Measurements from ENCODE around the gene TBX1.

TBX1 gene

DNA sequence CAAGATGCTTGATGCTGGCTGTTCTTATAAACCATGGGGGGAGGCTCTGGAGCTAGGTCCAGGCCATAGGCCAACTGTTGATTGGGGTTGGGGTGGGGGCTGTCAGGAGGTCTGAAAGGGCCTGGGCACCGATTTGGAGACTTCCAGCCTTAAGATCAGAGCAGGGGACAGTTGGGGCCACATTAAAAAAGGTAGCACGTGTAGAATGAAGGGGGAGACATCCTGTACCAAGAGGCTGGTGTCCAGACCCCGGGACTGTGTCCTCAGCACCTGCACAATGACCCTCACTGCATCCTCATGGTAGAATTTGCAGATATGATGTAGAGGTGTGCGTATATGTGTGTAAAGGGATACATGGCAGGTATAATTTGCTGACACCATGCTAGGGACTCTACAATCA is 12.4 kb upstream of the TBX1 start:
- H3K9me3 ChIP-seq (ENCODE audit: severe bottlenecking), result no peaks in the 10 kb centered on the region
- no peak for DNase-seq
- no peaks in the 10 kb centered on the region for H3K27me3 ChIP-seq (ENCODE audit: insufficient read depth, low read depth, severe bottlenecking)
- H3K27ac ChIP-seq, result no peak overlapping the region
- TF ChIP-seq, protein P1, sequence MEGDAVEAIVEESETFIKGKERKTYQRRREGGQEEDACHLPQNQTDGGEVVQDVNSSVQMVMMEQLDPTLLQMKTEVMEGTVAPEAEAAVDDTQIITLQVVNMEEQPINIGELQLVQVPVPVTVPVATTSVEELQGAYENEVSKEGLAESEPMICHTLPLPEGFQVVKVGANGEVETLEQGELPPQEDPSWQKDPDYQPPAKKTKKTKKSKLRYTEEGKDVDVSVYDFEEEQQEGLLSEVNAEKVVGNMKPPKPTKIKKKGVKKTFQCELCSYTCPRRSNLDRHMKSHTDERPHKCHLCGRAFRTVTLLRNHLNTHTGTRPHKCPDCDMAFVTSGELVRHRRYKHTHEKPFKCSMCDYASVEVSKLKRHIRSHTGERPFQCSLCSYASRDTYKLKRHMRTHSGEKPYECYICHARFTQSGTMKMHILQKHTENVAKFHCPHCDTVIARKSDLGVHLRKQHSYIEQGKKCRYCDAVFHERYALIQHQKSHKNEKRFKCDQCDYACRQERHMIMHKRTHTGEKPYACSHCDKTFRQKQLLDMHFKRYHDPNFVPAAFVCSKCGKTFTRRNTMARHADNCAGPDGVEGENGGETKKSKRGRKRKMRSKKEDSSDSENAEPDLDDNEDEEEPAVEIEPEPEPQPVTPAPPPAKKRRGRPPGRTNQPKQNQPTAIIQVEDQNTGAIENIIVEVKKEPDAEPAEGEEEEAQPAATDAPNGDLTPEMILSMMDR (IDR thresholded peaks at IDR 0.05; ENCODE audit: low read depth, low read length), result no peak
- H3K4me3 ChIP-seq (ENCODE audit: low read depth, low read length), result no peak overlapping the region
- H3K36me3 ChIP-seq, result no peaks in the 10 kb centered on the region

DNA sequence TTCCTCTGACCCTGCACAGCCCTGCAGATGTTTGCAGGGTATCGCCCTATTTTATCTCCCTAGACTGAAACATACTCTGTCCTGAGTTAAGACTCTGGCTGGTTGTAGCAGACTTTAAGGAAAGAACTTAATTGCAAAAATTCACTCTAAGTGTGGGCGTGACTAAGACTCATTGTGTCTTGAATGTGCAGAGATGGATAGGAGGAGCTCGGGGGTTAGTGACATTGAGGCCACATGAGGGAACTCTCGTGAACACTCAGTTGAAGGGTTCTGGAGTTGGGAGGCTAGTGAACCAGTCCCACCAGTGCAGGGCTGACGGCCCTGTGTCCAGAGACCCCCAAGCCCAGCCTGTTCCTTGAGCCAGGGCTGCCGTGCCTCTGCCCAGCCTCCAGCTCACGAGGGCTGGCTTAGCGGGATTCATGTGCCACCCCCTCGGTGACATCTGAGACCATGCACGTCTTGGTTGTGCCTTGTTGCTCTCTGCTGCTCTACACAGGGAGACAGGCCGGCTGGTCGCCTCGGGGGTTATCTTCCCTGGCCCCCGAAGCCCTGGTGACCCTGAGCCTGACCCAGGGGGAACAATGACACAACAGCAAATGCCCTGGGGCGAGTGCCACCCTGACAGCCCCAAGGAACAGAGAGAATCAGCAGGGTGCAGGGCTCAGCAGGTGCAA is 11.4 kb upstream of the TBX1 start:
- TF ChIP-seq, protein P1 (IDR thresholded peaks at IDR 0.05; ENCODE audit: low read depth, low read length), result no peak
- Histone ChIP-seq H3K36me3 (no peaks in the 10 kb centered on the region), H3K4me3 (ENCODE audit: low read depth, low read length) (no peak overlapping the region), H3K27me3 (ENCODE audit: insufficient read depth, low read depth, severe bottlenecking) (no peaks in the 10 kb centered on the region), H3K9me3 (ENCODE audit: severe bottlenecking) (no peaks in the 10 kb centered on the region), H3K27ac (no peak overlapping the region)
- DNase-seq, result no peak

DNA sequence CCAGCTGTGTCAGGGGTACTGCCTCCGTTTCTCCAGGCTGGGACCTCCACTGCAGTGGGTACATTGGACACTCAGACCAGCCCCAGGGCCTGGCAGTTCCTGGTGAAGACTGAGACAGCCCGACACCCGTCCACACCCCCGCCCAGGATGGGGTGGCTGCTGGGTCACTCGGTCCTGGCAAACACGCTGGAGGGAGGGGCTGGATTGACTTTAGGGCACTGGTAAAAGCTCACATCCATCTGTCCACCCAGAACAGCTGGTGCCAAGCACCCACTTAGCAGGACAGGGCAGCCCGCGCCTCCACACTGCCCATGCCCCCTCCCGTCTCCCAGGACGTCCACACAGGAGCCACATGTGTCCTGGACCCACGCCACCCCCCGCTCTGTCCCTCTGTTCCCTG is 10.7 kb upstream of the TBX1 start:
- TF ChIP-seq, protein P1 (IDR thresholded peaks at IDR 0.05; ENCODE audit: low read depth, low read length), result no peak
- no peaks in the 10 kb centered on the region for H3K27me3 ChIP-seq (ENCODE audit: insufficient read depth, low read depth, severe bottlenecking)
- H3K9me3 ChIP-seq (ENCODE audit: severe bottlenecking), result no peaks in the 10 kb centered on the region
- no peak overlapping the region for H3K27ac ChIP-seq
- H3K36me3 ChIP-seq, result no peaks in the 10 kb centered on the region
- no peak for DNase-seq
- no peak overlapping the region for H3K4me3 ChIP-seq (ENCODE audit: low read depth, low read length)

DNA sequence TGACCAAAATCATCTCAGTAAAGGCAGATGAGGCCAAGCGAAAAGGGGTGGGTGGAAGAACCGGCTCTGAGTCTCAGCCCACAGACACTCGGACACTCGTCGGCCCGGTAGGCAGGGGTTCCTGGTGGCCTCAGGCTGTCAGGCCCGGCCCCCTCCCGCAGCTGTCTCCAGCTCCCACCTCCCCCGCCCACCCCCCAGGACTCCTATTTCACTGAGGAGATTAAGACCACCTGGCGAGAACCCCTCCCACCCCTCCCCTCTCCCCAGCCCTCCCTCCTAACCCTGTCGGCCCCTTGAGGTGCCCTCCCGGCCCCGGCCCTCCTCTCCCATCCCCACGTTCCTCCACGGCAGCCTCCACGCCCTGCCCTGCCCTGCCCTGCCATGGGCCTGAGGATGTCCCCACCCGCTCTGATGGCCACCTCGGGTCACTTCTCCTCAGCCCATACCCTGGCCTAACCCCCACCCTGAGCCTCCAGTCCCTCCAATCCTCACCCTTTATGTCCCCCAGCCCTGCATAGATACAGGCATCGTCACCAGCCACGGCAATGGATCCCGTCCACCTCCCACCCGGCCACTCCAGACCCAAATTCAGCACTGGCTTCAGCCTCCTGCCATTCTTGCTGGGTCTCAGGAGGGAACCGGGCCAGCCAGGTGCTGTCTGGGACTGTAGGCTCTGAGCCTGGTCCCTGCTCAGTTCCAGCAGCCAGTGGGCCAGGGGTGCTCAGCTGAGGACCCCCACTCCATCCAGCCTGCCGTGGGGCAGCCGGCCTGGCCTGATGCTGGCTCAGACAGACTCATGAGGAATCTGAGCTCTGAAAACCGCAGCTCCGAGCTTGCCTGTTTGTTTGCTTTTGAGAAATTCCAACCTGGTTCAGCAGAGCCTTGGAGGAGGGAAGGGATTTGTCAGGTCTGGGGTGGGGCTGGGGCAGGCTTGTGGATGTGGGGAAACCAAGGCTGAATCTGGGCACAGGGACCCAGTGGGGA is 9.8 kb upstream of the TBX1 start:
- H3K27ac ChIP-seq, result no peak overlapping the region
- H3K36me3 ChIP-seq, result no peaks in the 10 kb centered on the region
- H3K4me3 ChIP-seq (ENCODE audit: low read depth, low read length), result no peak overlapping the region
- TF ChIP-seq, protein P1 (IDR thresholded peaks at IDR 0.05; ENCODE audit: low read depth, low read length), result no peak
- no peaks in the 10 kb centered on the region for H3K27me3 ChIP-seq (ENCODE audit: insufficient read depth, low read depth, severe bottlenecking)
- no peak for DNase-seq
- H3K9me3 ChIP-seq (ENCODE audit: severe bottlenecking), result no peaks in the 10 kb centered on the region

DNA sequence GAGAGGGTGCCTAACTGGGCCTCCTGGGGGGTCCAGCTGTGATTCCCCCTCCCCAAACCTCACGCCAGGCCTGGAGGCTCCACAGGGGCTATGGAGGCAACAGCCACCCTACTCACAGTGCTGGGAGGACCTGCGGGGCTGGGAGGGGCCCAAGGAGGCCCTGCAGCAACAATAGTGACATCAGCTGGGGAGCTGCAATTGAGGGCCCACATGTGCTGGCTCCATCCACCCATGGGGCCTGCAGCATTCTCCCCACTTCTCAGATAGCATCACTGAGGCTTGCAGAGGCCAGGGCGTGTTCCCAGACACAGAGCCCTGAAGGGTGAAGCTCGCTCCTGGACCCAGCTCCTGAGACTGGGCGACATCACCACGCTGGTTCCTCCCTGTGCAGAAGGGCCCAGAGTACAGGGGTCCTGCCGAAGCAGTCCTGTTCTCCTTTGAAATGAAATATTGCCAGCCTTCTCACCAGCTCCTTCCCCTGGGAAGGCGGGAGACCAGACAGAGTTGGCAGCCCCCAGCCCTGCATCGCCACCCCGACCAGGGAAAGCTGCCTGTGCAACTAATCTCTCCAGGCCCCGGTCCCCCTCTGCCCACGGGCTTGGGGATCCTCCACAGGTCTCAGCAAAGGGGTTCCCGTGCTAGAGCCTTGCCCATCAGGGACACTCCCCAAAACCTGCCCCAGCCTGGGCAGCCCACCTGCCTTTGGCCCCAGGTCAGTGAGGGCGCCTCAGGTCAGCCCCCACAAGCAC is 8.9 kb upstream of the TBX1 start:
- Histone ChIP-seq H3K4me3 (ENCODE audit: low read depth, low read length) (no peak overlapping the region), H3K27ac (no peak overlapping the region), H3K9me3 (ENCODE audit: severe bottlenecking) (no peaks in the 10 kb centered on the region), H3K36me3 (no peaks in the 10 kb centered on the region), H3K27me3 (ENCODE audit: insufficient read depth, low read depth, severe bottlenecking) (no peaks in the 10 kb centered on the region)
- TF ChIP-seq, protein P1 (IDR thresholded peaks at IDR 0.05; ENCODE audit: low read depth, low read length), result no peak
- DNase-seq, result no peak

Data from WERI-Rb-1 (cell line).